AG04450 (cell line): ENCODE measurements around the gene BLOC1S5. TPM values are rescaled to one million over a fixed set of nuclear protein-coding genes. Genes with fewer than 3 reads are reported as not detected.
"Not testable (repeated sequence)": the region's sequence is repeated elsewhere in the genome, so short reads cannot be mapped to it uniquely, and the experiment has no call there.

Source experiments
- CTCF ChIA-PET: fragments of 300-600, 350-600 bp; formaldehyde crosslinking; extraction: SDS; loops from one replicate; lab custom pipeline; 2022; ENCODE audit warnings: antibody characterized with exemption, inconsistent platforms; lab: Charles Lee
- POLR2A ChIA-PET: fragments of 350-600 bp; formaldehyde crosslinking; extraction: SDS; loops from one replicate; lab custom pipeline; 2021; ENCODE audit warnings: antibody characterized with exemption, inconsistent platforms; lab: Yijun Ruan, JAX
- DNase-seq: peaks from one replicate; pipeline ENCODE4 v3.0.0-alpha.2; 2011; ENCODE audit warnings: low read depth, low spot score
- H3K27ac ChIP-seq: one replicate; pipeline ENCODE4 v1.5.1; 2012; ENCODE audit warnings: low read depth, low read length, control low read depth
- H3K27me3 ChIP-seq: one replicate; pipeline ENCODE4 v1.6.0; 2012; ENCODE audit warnings: low read length; ENCODE audit not compliant: control insufficient read depth, insufficient read depth
- H3K4me3 ChIP-seq: 2 replicates; pipeline ENCODE4 v1.5.1; 2011; ENCODE audit warnings: mild to moderate bottlenecking, low read depth, low read length, control low read depth
- H3K9me3 ChIP-seq: 2 replicates; pipeline ENCODE4 v1.5.1; 2012; ENCODE audit warnings: low read length; ENCODE audit not compliant: control insufficient read depth, insufficient read depth
- CTCF ChIP-seq: IDR thresholded peaks from 2 replicates; pipeline ENCODE4 v1.5.1; 2011; ENCODE audit warnings: low read depth, low read length, control low read depth, inconsistent platforms
- polyA plus RNA-seq: library from polyadenylated mRNA; depleted of rRNA; stranded (reverse); fragments of >200 nt; gene quantifications from 2 replicates; pipeline ENCODE4 v1.2.3, GENCODE V29; 2011

The BLOC1S5 gene
- polyA plus RNA-seq, 1 experiment: 15.1 TPM

DNA sequence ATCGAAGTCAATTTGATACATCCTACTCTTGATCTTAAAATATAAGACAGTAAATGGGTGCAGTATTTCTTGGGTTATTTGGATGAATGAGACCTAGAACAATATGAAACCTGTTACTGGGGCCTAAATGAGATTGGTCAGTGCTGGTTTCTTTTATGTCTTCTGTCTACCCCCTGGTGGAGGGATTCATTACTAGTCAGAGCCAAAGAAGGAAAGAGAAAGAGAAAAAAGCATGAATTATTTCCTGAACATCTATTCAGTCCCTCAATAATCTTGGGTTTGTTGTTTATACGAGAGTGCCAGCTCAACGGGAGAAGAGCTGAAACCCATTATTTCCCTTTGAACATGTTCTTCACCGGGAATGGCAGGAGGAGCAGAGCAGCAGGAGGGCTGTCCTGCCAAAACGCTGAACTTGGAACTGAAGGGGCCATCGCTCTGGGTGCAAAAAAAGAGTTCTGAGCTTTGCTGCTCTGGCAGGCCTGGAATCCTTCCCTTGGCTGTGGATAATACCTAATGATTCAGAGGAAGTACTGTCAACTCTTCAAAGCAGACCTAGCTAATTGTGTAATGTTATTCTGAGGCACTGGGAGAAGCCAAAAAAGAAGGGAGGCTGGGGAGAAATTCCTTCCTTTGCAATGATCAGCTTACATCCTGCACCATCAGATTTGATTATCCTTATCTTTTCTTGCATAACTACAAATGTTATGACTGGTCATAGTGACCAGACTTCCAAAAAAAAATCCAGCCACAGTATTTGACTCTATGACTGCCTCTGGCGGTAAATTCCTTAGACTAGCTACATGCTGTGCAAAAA, 72.0 kb downstream of the BLOC1S5 start:
- CTCF ChIA-PET: interaction anchor here (0.5 to 2.1 kb wide), 21 partner anchors 9 to 741 kb away, joined by 3 to 13 read pairs (median 4); partner anchors contain the start of genes BMP6 and SNRNP48
- peak; percentile 63 for TF ChIP-seq CTCF
- peak overlapping the region; percentile 48 for H3K27ac ChIP-seq

DNA sequence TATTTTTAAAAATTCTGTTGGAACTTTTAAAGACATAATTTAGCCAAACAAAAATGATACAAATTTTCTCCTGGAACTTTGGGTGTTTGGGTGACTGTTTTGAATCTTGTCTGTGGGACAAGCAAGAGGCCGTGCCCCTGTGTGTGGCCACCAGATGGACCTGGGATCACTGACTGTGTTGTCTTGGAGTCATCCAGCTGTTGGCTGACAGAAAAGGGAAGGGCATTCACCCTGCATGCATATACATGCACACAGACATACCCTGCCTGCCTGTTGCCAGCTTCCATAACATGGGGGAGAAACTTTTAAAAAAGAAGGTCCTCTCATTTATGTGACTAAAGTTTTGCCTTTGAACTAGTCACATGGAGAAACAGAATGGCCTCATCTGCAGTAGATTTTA, 72.7 kb downstream of the BLOC1S5 start:
- no peak overlapping the region for H3K4me3 ChIP-seq
- H3K27ac ChIP-seq: no peak overlapping the region
- H3K27me3 ChIP-seq: no peaks in the 10 kb centered on the region
- CTCF ChIA-PET: interaction anchor here (0.6 to 2.1 kb wide), 6 partner anchors 14 to 270 kb away, joined by 3 to 13 read pairs (median 8); no protein-coding TSS in a partner anchor
- POLR2A ChIA-PET: no interaction called here
- no peaks in the 10 kb centered on the region for H3K9me3 ChIP-seq
- DNase-seq: no peak
- TF ChIP-seq CTCF: no peak

More for the DNA sequence above, 72.0 kb downstream of the BLOC1S5 start:
- POLR2A ChIA-PET: interaction anchor here (0.9 to 1.2 kb wide), 2 partner anchors 82 to 110 kb away, joined by 3 to 4 read pairs; partner anchors contain the start of gene EEF1E1
- Histone ChIP-seq H3K27me3 (no peaks in the 10 kb centered on the region), H3K9me3 (no peaks in the 10 kb centered on the region), H3K4me3 (peak overlapping the region; percentile 42)
- peak; percentile 49 for DNase-seq

GRCh38 chr6:7986219-7986618, 78.0 kb downstream of the BLOC1S5 start:
- no peak overlapping the region for H3K27ac ChIP-seq
- no peak for DNase-seq
- CTCF ChIA-PET: no interaction called here

DNA sequence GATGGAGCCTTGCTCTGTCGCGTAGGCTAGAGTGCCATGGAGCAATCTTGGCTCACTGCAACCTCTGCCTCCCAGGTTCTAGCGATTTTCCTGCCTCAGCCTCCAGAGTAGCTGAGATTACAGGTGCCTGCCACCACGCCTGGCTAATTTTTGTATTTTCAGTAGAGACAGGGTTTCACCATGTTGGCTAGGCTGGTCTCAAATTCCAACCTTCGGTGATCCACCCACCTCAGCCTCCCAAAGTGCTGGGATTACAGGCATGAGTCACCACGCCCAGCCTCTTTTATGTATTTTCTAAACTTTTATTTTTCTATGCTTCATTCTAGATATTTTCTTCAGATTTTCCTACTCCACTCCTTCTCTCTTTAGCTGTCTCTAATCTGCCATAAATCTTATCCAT, 80.2 kb downstream of the BLOC1S5 start:
- POLR2A ChIA-PET, H3K27ac ChIP-seq, CTCF ChIA-PET, DNase-seq, H3K4me3 ChIP-seq, H3K27me3 ChIP-seq, H3K9me3 ChIP-seq: not testable (repeated sequence)

More at GRCh38 chr6:7986219-7986618, 78.0 kb downstream of the BLOC1S5 start:
- Histone ChIP-seq H3K9me3 (peaks cover 6% of the 10 kb centered on the region; the same call in 1 of the 2 replicates), H3K4me3 (no peak overlapping the region), H3K27me3 (no peaks in the 10 kb centered on the region)
- POLR2A ChIA-PET: no interaction called here
- no peak for TF ChIP-seq CTCF

DNA sequence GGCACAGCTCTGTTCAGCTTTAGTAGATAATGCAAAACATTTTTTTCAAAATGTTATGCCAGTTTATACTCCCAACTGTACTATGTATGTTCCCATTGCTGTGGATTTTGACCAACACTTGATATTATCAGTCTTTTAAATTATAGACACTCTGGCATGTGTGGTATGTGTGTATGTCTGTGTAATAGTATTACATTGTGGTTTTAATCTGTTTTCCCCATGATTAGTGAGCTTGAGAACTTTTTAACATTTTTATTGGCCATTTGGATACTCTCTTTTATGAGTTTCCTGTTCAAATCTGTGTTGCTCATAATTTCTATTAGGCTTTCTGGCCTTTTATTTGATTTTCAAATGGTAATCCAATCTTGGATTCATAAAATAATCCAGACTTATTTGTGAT, 84.4 kb downstream of the BLOC1S5 start:
- Histone ChIP-seq H3K27me3 (no peaks in the 10 kb centered on the region), H3K27ac (no peak overlapping the region), H3K4me3 (no peak overlapping the region), H3K9me3 (no peaks in the 10 kb centered on the region)
- no peak for DNase-seq
- TF ChIP-seq CTCF: no peak
- ChIA-PET CTCF (interaction anchor here (1.4 to 2.5 kb wide), 2 partner anchors 80 to 258 kb away, joined by 6 to 11 read pairs; no protein-coding TSS in a partner anchor), POLR2A (no interaction called here)
